ENCODE results near the gene CGGBP1.

DNA sequence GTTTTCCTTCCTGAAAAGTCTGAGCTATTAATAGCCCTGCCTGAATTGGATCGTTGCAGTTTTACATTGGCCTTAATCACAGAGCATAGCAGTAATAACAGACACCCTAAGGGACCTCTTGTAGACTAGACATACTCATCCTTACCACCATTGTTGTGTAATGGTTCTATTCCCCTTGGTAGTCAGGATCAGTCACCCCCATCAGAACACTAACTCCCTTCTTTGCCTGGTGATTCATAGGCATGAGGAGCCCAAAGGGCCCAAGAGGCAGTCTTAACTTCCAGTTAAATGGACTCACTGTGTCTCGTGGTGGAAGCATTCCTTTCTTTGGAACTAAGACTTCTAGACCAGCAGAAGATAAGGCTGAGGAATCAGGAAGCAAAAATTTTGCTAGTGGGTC is 20.2 kb downstream of the CGGBP1 start:
- TF ChIP-seq, protein P1, sequence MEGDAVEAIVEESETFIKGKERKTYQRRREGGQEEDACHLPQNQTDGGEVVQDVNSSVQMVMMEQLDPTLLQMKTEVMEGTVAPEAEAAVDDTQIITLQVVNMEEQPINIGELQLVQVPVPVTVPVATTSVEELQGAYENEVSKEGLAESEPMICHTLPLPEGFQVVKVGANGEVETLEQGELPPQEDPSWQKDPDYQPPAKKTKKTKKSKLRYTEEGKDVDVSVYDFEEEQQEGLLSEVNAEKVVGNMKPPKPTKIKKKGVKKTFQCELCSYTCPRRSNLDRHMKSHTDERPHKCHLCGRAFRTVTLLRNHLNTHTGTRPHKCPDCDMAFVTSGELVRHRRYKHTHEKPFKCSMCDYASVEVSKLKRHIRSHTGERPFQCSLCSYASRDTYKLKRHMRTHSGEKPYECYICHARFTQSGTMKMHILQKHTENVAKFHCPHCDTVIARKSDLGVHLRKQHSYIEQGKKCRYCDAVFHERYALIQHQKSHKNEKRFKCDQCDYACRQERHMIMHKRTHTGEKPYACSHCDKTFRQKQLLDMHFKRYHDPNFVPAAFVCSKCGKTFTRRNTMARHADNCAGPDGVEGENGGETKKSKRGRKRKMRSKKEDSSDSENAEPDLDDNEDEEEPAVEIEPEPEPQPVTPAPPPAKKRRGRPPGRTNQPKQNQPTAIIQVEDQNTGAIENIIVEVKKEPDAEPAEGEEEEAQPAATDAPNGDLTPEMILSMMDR (IDR thresholded peaks at IDR 0.05) = no peak
- no peak for TF ChIP-seq POLR2A (IDR thresholded peaks at IDR 0.05)
